SK-N-SH treated with all-trans-retinoic acid at 6 μM for 48 hours (cell line): ENCODE measurements around the gene CDH4.

Source experiments
- CSDC2 ChIP-seq: fragments of 250-450 bp; sonication (Bioruptor Pico); IDR thresholded peaks from 2 replicates; pipeline ENCODE4 v1.5.0; 2020; ENCODE audit warnings: mild to moderate bottlenecking, moderate library complexity
- PPARA ChIP-seq: fragments of 250-450 bp; sonication (Bioruptor Pico); IDR thresholded peaks from 2 replicates; pipeline ENCODE4 v1.5.0; 2020; ENCODE audit warnings: mild to moderate bottlenecking, borderline replicate concordance
- RARB ChIP-seq: fragments of 250-450 bp; sonication (Bioruptor Pico); IDR thresholded peaks from 2 replicates; pipeline ENCODE4 v1.8.0; 2021; ENCODE audit warnings: mild to moderate bottlenecking, moderate library complexity
- ZFP3 ChIP-seq: fragments of 250-450 bp; sonication (Bioruptor Pico); IDR thresholded peaks from 2 replicates; pipeline ENCODE4 v1.5.0; 2020; ENCODE audit warnings: mild to moderate bottlenecking, moderate library complexity
- TF ChIP-seq, protein P1 (sequence below): fragments of 250-450 bp; sonication (Bioruptor Pico); IDR thresholded peaks from 2 replicates; pipeline ENCODE4 v1.5.1; 2021; ENCODE audit warnings: mild to moderate bottlenecking, moderate library complexity

DNA sequence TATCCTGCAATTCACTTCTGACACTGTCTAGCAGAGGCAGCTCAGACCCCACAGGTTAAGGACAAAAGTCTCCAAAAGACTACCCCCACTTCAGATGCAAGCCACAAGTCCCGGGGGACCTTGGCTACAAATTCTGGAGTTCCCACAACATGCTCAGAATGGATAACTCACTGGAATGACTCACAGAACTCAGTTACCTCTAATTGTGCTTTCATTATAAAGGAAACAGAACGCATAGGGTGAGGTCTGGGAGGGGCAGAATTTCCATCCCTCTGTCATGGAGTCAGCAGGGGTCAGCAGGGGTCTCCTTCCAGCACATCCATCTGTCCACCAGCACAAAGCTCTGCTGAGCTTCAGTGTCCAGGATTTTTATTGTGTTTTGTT, 184.2 kb downstream of the CDH4 start:
- TF ChIP-seq RARB (CRISPR knock-in tag): no peak
- TF ChIP-seq PPARA (CRISPR knock-in tag): no peak
- no peak for TF ChIP-seq CSDC2 (CRISPR knock-in tag)
- no peak for TF ChIP-seq ZFP3 (CRISPR knock-in tag)
- TF ChIP-seq, protein P1, sequence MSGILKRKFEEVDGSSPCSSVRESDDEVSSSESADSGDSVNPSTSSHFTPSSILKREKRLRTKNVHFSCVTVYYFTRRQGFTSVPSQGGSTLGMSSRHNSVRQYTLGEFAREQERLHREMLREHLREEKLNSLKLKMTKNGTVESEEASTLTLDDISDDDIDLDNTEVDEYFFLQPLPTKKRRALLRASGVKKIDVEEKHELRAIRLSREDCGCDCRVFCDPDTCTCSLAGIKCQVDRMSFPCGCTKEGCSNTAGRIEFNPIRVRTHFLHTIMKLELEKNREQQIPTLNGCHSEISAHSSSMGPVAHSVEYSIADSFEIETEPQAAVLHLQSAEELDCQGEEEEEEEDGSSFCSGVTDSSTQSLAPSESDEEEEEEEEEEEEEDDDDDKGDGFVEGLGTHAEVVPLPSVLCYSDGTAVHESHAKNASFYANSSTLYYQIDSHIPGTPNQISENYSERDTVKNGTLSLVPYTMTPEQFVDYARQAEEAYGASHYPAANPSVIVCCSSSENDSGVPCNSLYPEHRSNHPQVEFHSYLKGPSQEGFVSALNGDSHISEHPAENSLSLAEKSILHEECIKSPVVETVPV (CRISPR knock-in tag): no peak
